T follicular helper cell (primary cell): Measurements from ENCODE around the gene KCNK7.

Source experiments
- DNase-seq: peaks from one replicate; pipeline ENCODE4 v3.0.0-alpha.2; 2020; ENCODE audit warnings: low read depth

KCNK7 gene

DNA sequence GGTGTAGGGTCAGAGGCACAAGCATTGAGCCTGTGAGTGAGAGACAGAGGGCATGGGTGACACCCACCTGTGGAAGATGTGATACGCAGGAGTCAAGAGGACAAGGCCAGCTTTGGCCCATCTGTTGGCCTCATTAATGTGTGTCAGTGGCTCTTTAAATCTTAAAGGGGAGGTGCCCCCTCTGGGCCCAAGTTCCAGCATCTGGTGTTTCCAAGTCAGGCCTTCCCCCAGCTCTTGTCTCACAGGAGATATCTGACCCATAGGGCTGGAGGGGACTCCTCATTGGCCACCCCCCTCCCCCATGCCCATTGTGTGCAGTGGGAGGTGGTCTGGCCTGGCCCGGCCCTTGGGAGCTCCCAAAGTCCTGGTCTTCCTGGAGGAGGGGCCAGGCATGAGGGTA is 8.9 kb downstream of the KCNK7 start:
- DNase-seq: no peak

DNA sequence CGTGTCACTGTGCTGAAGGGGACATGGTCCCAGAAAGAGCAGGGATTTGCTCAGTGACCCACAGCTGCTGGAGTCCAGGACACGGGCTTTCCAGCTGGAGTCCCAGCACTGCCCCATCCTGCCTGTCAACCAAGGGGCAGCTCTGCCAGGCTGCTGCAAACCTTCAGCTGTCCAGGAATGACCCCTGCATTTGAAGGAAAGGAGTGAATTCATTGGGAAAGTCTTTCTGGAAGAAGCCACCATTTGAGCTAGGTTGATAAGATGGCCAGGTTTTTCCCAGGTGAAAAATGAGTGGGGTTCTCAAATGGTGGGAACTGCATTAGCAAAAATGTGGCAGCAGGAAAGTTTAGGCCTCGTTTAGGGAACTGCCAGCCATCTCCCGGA is 9.4 kb downstream of the KCNK7 start:
- DNase-seq: no peak

GRCh38 chr11:65585396-65586246 is 10.0 kb downstream of the KCNK7 start:
- no peak for DNase-seq

- no peak for DNase-seq
These were observed 10.9 kb downstream of the KCNK7 start for GRCh38 chr11:65584723-65585171.

DNA sequence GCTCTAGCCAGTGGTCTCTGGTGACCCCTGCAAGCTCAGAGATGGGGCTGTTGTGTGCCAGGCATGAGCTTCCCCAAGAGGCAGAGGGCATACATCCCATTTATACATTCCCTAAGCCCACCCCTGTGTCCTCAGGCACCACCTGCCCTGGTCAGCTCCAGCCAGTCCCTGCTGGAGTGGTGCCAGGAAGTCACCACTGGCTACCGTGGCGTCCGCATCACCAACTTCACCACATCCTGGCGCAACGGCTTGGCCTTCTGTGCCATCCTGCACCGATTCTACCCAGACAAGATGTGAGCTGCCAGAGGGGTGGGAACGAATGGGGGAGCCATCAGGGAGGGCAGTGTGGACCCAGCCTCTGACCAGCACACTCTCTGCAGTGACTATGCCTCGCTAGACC is 11.5 kb downstream of the KCNK7 start:
- no peak for DNase-seq

GRCh38 chr11:65583589-65583988 is 12.0 kb downstream of the KCNK7 start:
- DNase-seq: no peak

DNA sequence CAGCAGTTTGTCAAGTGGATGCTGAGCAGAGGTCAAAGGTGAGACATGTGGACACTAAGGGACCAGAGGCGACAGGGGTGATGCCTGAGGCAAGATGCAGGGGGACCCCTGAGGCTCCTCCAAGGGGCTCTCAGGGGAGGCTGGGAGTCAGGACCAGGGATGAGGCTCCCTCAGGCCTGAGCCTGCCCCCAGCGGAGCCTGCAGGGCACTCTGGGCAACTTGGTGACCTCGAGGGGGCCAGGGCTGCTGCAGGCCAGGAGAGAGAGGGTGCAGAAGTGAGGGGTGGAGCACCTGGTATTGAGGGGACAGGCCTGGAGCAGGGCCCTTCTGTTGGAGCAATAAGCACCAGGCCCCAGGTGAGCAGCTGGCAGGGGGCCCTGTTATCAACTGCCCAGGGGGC is 13.7 kb downstream of the KCNK7 start:
- DNase-seq: no peak

- no peak for DNase-seq
These were observed 14.8 kb downstream of the KCNK7 start for GRCh38 chr11:65580756-65581155.

GRCh38 chr11:65580031-65580692 is 15.4 kb downstream of the KCNK7 start:
- no peak for DNase-seq

DNA sequence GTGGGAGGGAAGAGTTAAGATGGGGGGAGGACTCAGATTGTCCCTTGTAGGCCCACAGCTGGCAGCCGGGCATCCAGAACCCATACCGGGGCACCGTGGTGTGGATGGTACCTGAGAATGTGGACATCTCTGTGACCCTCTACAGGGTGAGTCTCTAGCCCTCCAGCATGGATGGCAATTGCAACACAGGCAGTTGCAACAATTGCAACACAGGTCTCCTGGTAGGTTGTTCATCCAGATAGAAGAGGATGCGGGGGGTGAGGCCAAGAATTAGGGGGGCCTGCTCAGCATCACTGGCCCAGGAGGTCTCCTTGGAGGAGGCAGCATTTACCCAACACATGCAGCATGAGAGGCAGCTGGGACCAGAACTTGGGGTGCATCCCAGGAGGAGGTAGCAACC is 16.3 kb downstream of the KCNK7 start:
- no peak for DNase-seq

DNA sequence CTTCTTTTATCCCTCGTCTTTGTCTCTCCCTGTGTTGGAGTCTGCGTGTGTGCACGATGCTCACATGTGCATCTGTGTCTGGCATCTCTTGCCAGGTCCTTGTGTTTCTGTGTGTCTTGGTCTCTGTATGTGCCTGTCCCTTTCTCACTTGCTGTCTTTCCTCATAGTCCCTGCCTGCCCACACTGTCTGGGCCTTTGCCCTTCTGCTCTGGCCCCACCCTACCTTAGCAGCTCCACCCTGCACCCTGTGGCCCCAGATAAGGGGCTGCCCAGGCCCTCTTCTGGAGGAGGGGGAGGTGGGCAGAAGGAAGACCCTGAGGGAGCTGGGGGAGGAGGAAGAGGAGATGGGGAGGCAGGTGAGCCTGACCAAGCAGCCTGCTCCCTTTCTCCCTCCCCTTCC is 16.9 kb downstream of the KCNK7 start:
- no peak for DNase-seq

GRCh38 chr11:65578134-65578533 is 17.5 kb downstream of the KCNK7 start:
- no peak for DNase-seq

DNA sequence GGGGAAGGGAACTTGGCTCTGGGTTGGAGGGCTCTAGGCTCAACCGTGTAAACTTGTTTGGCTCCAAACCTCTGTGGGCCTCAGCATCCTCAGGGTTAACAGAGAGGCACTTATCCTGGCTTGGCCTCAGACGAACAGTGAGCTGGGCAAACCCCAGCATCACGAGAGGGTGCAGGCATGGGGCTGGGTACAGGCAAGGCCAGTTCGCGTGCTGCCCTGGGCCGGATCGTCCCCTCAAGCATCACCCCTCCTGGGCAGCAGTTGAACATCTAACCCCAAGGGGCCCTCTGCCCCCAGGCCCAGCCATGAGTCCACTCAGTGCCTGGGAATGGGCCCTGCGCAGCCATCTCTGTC is 17.9 kb downstream of the KCNK7 start:
- no peak for DNase-seq

DNA sequence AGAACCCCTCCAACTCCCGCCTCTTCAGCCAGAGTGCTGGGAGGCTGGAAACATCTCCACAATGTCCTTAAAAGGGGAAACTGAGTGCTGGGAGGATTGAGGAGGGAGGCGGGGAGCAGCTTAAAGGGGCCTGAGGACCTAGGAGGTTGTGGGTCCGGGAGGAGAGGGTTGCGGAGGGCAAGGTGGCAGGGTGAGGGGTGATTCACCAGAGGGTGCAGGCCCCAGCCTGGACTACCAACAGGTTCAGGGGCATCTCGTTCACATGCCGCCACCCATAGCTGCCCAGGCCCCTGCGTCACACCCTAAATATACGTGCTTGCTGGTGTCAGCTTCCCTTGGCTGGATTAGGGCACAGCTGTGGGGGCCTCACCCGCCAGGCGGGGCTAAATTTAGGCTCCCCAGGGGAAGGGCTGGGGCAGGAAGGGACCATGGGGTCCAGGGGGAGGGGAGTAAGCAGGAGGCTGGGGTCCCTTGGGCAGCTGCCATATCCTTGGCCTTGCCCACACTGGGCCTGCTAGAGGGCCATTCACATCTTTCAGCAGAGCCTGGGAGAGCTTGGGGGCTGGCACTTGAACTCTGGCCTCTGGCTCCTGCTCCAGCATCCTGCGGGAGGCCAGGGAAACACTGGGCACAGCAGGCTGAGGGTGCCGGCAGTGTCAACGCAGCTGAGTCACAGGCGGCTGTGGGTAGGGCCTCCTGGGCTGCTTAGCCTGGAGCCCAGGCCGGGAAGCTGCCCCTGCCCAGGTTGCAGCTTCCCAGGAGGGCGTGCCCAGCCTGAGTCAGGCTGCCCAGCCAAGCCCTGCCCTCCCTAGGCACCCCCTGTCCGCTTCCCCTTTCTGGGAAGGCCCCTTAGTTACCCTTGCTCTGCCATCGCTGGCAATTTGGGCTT is 18.5 kb downstream of the KCNK7 start:
- DNase-seq: no peak

DNA sequence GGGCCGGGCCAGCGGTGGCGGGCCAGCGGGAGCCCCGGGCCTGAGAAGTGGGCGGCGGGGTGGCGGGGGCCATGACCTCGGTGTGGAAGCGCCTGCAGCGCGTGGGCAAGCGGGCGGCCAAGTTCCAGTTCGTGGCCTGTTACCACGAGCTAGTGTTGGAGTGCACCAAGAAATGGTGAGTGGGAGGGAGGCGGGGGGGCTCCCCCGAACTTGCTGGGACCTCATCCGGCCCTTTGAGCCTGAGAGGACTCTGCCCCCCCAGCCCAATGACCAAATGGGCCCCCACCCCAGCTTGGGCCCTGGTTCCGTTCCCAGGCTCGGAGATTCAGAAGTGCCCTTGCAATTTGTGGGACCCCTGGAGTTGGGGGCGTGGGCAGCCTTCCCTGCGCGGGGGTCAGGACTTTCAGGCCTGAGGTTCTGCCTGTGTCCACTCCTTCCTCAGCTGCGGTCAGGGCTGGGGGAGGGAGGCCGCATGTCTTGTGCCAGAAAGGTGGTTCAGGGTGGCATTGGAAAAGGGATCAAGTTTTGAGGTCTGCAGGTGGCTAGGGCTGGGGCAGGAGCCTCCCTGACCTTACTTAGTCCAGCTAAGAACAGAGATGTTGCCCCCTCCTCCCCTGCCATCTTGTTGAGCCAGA is 19.3 kb downstream of the KCNK7 start:
- DNase-seq: no peak

DNA sequence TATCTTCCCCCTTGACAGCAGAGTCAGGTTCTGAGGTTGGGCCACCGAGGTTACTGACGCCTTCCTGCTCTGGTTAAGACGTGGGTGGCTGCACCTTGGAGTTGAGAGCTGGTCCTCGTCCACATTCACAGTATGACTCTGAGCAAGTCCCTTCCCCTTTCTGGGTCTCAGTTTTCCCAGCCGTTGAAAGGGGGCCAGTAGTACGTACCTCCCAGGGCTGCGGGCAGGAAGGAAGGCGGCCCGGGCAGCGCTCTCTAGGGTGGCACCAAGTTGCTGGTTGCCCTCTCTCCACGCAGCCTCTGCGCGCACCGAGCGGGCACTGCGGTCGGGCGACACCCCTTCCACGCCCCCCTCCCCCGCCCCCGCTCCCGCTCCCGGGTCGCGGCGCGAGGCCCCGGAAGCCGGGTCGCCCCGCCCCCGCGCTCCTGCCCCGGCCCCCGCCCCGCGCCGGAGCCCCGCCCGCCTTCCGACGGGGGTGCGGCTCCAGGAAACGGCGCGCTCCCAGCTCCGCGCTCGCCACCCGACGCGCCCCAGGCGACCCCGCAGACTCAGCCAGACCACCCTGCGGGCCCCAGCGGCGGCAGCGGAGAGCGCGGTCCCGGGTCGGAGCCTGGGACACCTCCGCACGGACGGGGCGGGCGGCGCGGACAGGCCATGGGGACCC is 19.9 kb downstream of the KCNK7 start, which contains the start of gene EHBP1L1:
Gene EHBP1L1 (plus strand): TSS at position 486 of the 664 bp plus-strand sequence. CDS start 250 bp downstream, outside the sequence.
- peak; percentile 75 for DNase-seq

GRCh38 chr11:65574811-65575567 is 20.6 kb downstream of the KCNK7 start:
- no peak for DNase-seq

- peak; percentile 70 for DNase-seq
These were observed 21.3 kb downstream of the KCNK7 start for GRCh38 chr11:65574109-65574810.

DNA sequence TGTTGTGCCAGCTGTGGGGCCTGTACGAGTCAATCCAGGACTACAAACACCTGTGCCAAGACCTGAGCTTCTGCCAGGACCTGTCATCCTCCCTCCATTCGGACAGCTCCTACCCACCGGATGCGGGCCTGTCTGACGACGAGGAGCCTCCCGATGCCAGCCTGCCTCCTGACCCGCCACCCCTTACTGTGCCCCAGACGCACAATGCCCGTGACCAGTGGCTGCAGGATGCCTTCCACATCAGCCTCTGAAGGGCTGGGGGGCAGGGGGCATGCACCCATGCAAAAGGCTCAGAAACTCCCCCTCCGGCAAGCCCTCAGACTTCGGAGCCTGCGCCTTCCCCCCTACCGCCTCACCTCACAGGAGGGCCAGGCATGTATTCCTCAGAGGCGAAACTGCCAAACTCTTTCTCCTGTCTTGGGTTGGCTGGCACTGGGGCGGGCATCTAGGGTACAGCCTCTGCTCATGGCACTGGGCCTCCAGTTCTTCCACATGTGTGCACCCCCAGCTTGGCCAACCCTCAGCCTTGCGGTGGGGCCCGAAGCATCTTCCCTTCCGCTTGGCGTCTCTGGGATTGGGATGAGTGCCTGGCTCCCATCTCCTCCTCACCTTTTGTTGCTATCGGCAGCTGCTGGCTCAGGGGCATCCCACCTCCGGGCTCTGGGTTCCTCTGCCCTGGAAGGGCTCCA is 22.1 kb downstream of the KCNK7 start:
- DNase-seq: no peak
